PC-9 (cell line): ENCODE measurements around the gene FASTK.

Experiments
- EZH2 ChIP-seq: fragments of 200-600 bp; sonication (generic); IDR thresholded peaks from 2 replicates; pipeline ENCODE4 v1.8.0; 2017; ENCODE audit warnings: antibody characterized with exemption, low read depth
- TF ChIP-seq, protein P1 (sequence below): fragments of 200-600 bp; sonication (generic); conservative IDR thresholded peaks from 2 replicates; pipeline ENCODE4 v1.6.1; 2017; ENCODE audit warnings: mixed run types, antibody characterized with exemption, mild to moderate bottlenecking, moderate library complexity

GRCh38 chr7:151075662-151075971 lies 5.0 kb downstream of the FASTK start:
- TF ChIP-seq, protein P1, sequence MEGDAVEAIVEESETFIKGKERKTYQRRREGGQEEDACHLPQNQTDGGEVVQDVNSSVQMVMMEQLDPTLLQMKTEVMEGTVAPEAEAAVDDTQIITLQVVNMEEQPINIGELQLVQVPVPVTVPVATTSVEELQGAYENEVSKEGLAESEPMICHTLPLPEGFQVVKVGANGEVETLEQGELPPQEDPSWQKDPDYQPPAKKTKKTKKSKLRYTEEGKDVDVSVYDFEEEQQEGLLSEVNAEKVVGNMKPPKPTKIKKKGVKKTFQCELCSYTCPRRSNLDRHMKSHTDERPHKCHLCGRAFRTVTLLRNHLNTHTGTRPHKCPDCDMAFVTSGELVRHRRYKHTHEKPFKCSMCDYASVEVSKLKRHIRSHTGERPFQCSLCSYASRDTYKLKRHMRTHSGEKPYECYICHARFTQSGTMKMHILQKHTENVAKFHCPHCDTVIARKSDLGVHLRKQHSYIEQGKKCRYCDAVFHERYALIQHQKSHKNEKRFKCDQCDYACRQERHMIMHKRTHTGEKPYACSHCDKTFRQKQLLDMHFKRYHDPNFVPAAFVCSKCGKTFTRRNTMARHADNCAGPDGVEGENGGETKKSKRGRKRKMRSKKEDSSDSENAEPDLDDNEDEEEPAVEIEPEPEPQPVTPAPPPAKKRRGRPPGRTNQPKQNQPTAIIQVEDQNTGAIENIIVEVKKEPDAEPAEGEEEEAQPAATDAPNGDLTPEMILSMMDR = no peak
- no peak for TF ChIP-seq EZH2
